ENCODE results near the gene SCMH1.

Gene SCMH1

DNA sequence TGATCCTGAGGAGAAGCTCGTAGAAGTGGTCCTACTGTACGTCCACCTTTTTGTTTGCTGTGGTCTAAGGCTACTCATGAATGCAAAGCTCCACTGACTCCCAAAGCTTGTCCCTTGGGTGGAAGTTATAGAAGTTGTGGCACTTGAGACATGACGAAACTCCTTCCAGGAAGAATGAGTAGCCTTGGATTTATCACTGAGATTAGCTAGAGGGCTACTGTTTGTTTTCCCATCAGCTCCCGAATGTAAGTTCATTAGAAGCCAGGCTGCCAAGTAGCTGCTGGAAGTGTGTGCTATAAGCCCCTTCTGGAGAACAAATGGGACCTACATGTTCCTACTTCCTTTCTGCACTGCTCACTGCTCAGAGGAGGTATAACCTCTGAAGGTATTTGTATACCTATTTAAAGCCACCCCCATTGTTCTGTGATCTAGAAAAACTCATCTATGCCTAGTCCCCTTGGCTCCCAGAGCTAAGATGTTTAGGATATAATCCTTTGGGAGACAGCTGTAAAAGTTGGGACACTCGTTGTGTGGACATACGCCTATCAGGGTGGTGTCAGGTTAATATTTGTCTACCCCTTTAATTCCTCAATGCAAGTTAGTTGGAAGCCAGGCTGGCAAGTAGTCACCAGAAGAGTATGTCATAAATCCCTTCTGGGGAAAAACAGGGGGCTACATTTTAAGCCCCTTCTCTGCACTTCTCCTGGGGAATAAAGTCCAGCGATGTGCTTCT, 72.9 kb downstream of the SCMH1 start:
- Mint-ChIP-seq H3K27ac (no peak overlapping the region), H3K4me3 (no peak overlapping the region), H3K9me3 (peaks cover 28% of the 10 kb centered on the region), H3K4me1 (ENCODE audit: low read depth) (peaks cover 10% of the 10 kb centered on the region), H3K36me3 (ENCODE audit: low read depth) (peaks cover 21% of the 10 kb centered on the region), H3K27me3 (ENCODE audit: low read depth) (no peaks in the 10 kb centered on the region)
- DNase-seq (ENCODE audit: low spot score) = no peak

- peaks cover 10% of the 10 kb centered on the region for H3K4me1 Mint-ChIP-seq (ENCODE audit: low read depth)
- H3K27me3 Mint-ChIP-seq (ENCODE audit: low read depth) = no peaks in the 10 kb centered on the region
- H3K36me3 Mint-ChIP-seq (ENCODE audit: low read depth) = peaks cover 20% of the 10 kb centered on the region
- no peak overlapping the region for H3K4me3 Mint-ChIP-seq
- H3K27ac Mint-ChIP-seq = no peak overlapping the region
- no peak for DNase-seq (ENCODE audit: low spot score)
- peaks cover 28% of the 10 kb centered on the region for H3K9me3 Mint-ChIP-seq
Measured at GRCh38 chr1:41167667-41168066, 74.4 kb downstream of the SCMH1 start.

DNA sequence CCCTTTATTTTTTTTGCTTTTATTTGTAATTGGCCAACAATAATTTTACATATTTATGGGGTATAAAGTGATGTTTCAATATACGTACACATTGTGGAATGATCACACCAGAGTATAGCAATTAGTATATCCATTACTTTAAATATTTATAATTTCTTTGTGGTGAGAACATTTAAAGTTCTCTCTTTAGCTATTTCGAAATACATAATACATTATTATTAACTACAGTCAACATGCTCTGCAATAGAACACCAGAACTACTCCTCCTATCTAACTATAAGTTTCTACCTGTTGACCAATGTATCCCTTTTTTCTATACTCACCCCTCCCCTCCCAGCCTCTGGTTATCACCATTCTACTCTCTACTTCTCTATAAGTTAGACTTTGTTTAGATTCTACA, 77.4 kb downstream of the SCMH1 start:
- H3K27me3 Mint-ChIP-seq (ENCODE audit: low read depth) = no peaks in the 10 kb centered on the region
- no peak overlapping the region for H3K4me3 Mint-ChIP-seq
- peaks cover 10% of the 10 kb centered on the region for H3K4me1 Mint-ChIP-seq (ENCODE audit: low read depth)
- peaks cover 23% of the 10 kb centered on the region for H3K9me3 Mint-ChIP-seq
- peaks cover 14% of the 10 kb centered on the region for H3K36me3 Mint-ChIP-seq (ENCODE audit: low read depth)
- no peak for DNase-seq (ENCODE audit: low spot score)
- no peak overlapping the region for H3K27ac Mint-ChIP-seq

GRCh38 chr1:41162441-41162840, 79.7 kb downstream of the SCMH1 start:
- H3K27me3 Mint-ChIP-seq (ENCODE audit: low read depth) = no peaks in the 10 kb centered on the region
- peaks cover 10% of the 10 kb centered on the region for H3K4me1 Mint-ChIP-seq (ENCODE audit: low read depth)
- no peak overlapping the region for H3K27ac Mint-ChIP-seq
- H3K9me3 Mint-ChIP-seq = peaks cover 8% of the 10 kb centered on the region
- no peak overlapping the region for H3K4me3 Mint-ChIP-seq
- H3K36me3 Mint-ChIP-seq (ENCODE audit: low read depth) = peaks cover under 1% of the 10 kb centered on the region
- DNase-seq (ENCODE audit: low spot score) = no peak

DNA sequence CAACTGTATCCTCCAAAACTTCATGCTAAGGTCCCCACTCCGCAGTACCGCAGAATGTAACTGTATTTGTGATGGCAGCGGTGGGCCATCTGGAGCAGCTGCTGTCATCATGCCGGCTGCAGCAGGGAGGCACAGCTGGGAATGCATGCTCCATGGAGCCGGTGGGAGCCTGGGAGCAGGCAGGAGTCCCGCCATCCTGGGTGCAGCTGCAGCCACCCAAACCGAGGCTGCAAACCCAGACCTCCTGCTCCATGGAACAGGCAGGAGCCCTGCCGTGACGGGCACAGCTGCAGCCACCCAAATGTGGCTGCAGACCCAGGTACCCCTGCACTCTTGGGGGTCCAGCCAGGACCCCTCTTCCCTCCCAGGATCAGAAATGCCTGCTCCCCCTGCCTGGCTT, 80.3 kb downstream of the SCMH1 start:
- Mint-ChIP-seq H3K27me3 (ENCODE audit: low read depth) (no peaks in the 10 kb centered on the region), H3K4me3 (no peak overlapping the region), H3K9me3 (peaks cover 2% of the 10 kb centered on the region), H3K36me3 (ENCODE audit: low read depth) (no peaks in the 10 kb centered on the region), H3K4me1 (ENCODE audit: low read depth) (peaks cover 10% of the 10 kb centered on the region), H3K27ac (no peak overlapping the region)
- no peak for DNase-seq (ENCODE audit: low spot score)

- no peak for DNase-seq (ENCODE audit: low spot score)
- Mint-ChIP-seq H3K9me3 (no peaks in the 10 kb centered on the region), H3K27ac (no peak overlapping the region)
Measured at GRCh38 chr1:41160498-41161110, 81.5 kb downstream of the SCMH1 start.

DNA sequence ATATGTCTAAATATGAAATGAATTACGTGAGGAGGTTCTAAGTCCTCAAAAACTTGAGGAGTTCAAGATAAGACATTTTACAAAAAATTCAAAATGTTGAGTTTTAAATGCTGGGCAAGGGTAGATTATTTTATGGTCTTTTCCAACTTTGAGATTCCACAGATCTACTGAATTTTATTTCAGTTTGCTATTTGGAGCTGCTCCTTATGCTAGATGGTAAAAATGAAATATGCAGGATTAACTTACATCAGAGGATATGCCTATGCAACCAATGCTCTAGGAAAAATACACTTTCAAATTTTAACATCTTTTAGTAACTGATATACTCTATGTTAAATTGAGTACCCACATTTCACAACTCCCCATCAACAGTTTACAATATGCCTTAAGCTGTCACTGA, 83.1 kb downstream of the SCMH1 start:
- Mint-ChIP-seq H3K9me3 (no peaks in the 10 kb centered on the region), H3K27me3 (ENCODE audit: low read depth) (no peaks in the 10 kb centered on the region), H3K4me3 (no peak overlapping the region), H3K27ac (no peak overlapping the region), H3K4me1 (ENCODE audit: low read depth) (no peaks in the 10 kb centered on the region), H3K36me3 (ENCODE audit: low read depth) (no peaks in the 10 kb centered on the region)
- DNase-seq (ENCODE audit: low spot score) = no peak

More at GRCh38 chr1:41160498-41161110, 81.5 kb downstream of the SCMH1 start:
- Mint-ChIP-seq H3K36me3 (ENCODE audit: low read depth) (no peaks in the 10 kb centered on the region), H3K27me3 (ENCODE audit: low read depth) (no peaks in the 10 kb centered on the region), H3K4me3 (no peak overlapping the region), H3K4me1 (ENCODE audit: low read depth) (peaks cover 2% of the 10 kb centered on the region)

DNA sequence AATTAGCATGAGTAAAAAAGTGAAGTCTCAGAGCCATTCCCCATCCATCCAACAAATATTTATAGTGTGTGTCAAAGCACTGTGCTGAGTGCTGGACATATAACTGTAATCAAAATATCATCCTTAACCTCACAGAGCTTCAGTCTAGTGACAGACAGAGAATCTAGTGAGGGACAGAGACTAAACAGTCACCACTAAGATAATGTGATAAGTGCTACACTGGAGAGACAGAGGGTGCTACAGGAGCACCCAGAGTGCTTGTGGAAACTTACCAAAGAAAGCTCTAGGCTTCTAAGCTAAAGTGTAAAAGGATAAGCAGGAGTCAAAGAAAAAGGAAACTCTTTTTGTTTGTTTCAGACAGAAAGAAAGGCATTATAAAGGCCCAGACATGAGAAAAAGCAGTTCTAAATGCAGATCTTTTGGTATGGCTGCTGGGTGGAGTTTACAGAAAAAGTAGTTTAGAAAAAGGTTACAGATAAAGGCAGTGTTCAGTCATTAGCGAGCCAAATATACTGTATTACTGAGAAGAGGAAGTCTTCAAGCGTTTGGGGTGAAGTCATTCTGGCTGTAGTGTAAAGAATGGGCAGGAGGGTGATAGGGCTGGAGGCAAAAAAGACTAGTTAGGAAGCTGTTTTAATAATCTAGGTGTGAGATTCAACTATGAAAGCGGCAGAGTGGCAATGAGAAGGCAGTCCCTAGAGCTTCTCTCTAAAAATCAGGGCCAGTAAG, 83.8 kb downstream of the SCMH1 start:
- Mint-ChIP-seq H3K9me3 (no peaks in the 10 kb centered on the region), H3K27ac (no peak overlapping the region), H3K27me3 (ENCODE audit: low read depth) (no peaks in the 10 kb centered on the region), H3K4me3 (no peak overlapping the region), H3K36me3 (ENCODE audit: low read depth) (no peaks in the 10 kb centered on the region), H3K4me1 (ENCODE audit: low read depth) (no peaks in the 10 kb centered on the region)
- no peak for DNase-seq (ENCODE audit: low spot score)

DNA sequence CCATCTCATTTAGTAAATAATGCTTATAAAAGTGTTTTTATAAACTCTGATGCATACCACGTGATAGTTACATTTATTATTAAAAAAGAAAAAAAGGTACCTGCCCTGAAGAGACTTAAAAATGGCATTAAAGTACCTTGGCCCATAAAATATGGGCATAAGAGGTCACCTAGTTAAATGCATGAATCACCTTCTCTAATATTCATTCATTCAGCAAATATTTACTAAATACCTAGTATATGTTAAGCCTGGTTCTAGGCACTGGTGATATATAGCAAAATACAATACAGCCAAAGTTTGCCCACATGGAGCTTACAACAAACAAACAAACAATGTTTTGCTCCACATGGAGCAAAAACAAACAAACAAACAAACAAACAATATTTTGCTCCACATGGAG, 87.0 kb downstream of the SCMH1 start:
- H3K27ac Mint-ChIP-seq = no peak overlapping the region
- H3K4me3 Mint-ChIP-seq = no peak overlapping the region
- no peaks in the 10 kb centered on the region for H3K27me3 Mint-ChIP-seq (ENCODE audit: low read depth)
- no peaks in the 10 kb centered on the region for H3K36me3 Mint-ChIP-seq (ENCODE audit: low read depth)
- no peaks in the 10 kb centered on the region for H3K4me1 Mint-ChIP-seq (ENCODE audit: low read depth)
- DNase-seq (ENCODE audit: low spot score) = no peak
- H3K9me3 Mint-ChIP-seq = no peaks in the 10 kb centered on the region

GRCh38 chr1:41153750-41154274, 88.3 kb downstream of the SCMH1 start:
- H3K27ac Mint-ChIP-seq = no peak overlapping the region
- no peaks in the 10 kb centered on the region for H3K4me1 Mint-ChIP-seq (ENCODE audit: low read depth)
- H3K9me3 Mint-ChIP-seq = no peaks in the 10 kb centered on the region
- no peaks in the 10 kb centered on the region for H3K27me3 Mint-ChIP-seq (ENCODE audit: low read depth)
- H3K36me3 Mint-ChIP-seq (ENCODE audit: low read depth) = peaks cover 8% of the 10 kb centered on the region
- DNase-seq (ENCODE audit: low spot score) = no peak
- no peak overlapping the region for H3K4me3 Mint-ChIP-seq

GRCh38 chr1:41152622-41153044, 89.5 kb downstream of the SCMH1 start:
- Mint-ChIP-seq H3K4me3 (no peak overlapping the region), H3K36me3 (ENCODE audit: low read depth) (peaks cover 8% of the 10 kb centered on the region), H3K9me3 (no peaks in the 10 kb centered on the region), H3K27ac (no peak overlapping the region), H3K4me1 (ENCODE audit: low read depth) (no peaks in the 10 kb centered on the region), H3K27me3 (ENCODE audit: low read depth) (no peaks in the 10 kb centered on the region)
- DNase-seq (ENCODE audit: low spot score) = no peak

DNA sequence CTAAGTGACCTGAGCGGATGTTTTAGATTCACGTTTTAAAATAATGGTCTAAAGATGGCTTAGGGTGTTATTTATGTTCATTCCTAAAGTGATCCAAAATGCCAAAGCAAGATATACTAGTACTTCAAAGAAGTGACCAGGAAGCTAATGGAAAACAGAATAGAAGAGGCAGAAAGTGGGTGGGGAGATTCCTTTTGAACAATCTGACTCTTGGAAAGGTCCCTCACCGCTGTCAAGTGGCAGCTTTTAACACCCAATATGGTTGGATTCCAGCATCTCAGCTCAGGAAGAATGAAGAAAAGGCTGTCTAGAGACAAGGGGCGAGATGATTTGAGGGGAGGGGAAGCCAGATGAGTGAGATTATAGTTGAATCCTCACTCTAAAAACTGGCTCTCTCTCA, 90.3 kb downstream of the SCMH1 start:
- H3K4me1 Mint-ChIP-seq (ENCODE audit: low read depth) = no peaks in the 10 kb centered on the region

GRCh38 chr1:41149570-41149969, 92.5 kb downstream of the SCMH1 start:
- Mint-ChIP-seq H3K4me3 (no peak overlapping the region), H3K4me1 (ENCODE audit: low read depth) (no peaks in the 10 kb centered on the region), H3K27ac (no peak overlapping the region), H3K9me3 (no peaks in the 10 kb centered on the region), H3K27me3 (ENCODE audit: low read depth) (no peaks in the 10 kb centered on the region), H3K36me3 (ENCODE audit: low read depth) (peaks cover 8% of the 10 kb centered on the region)
- no peak for DNase-seq (ENCODE audit: low spot score)

More for the DNA sequence above, 90.3 kb downstream of the SCMH1 start:
- DNase-seq (ENCODE audit: low spot score) = no peak
- Mint-ChIP-seq H3K36me3 (ENCODE audit: low read depth) (peaks cover 8% of the 10 kb centered on the region), H3K27ac (no peak overlapping the region), H3K9me3 (no peaks in the 10 kb centered on the region), H3K27me3 (ENCODE audit: low read depth) (no peaks in the 10 kb centered on the region), H3K4me3 (no peak overlapping the region)

- Mint-ChIP-seq H3K4me1 (ENCODE audit: low read depth) (no peaks in the 10 kb centered on the region), H3K27me3 (ENCODE audit: low read depth) (no peaks in the 10 kb centered on the region), H3K27ac (no peak overlapping the region), H3K36me3 (ENCODE audit: low read depth) (peaks cover 28% of the 10 kb centered on the region), H3K9me3 (peaks cover 10% of the 10 kb centered on the region), H3K4me3 (no peak overlapping the region)
- no peak for DNase-seq (ENCODE audit: low spot score)
Measured at GRCh38 chr1:41144285-41144684, 97.8 kb downstream of the SCMH1 start.
